Ovary (tissue), 9 donors: ENCODE measurements around the gene EPS8L1. TPM values are rescaled to one million over a fixed set of nuclear protein-coding genes. Genes with fewer than 3 reads are reported as not detected.

Experiments used
- DNase-seq, 5 donors: peaks; one replicate each; pipeline ENCODE4 v3.0.0-alpha.2; 2019 to 2020
- H3K27ac ChIP-seq, 2 donors: fragments of 200-600 bp; one replicate each; pipeline versions ENCODE4 v1.5.1 to v1.8.0; 2019 to 2022
- H3K27me3 ChIP-seq: fragments of 200-600 bp; one replicate; pipeline ENCODE4 v1.8.0; 2022
- H3K36me3 ChIP-seq: fragments of 200-600 bp; sonication (generic); one replicate; pipeline ENCODE4 v1.5.1; 2019
- H3K4me1 ChIP-seq: one replicate; pipeline ENCODE4 v1.8.1; 2013; ENCODE audit warnings: mild to moderate bottlenecking, moderate library complexity; ENCODE audit not compliant: insufficient read depth
- H3K4me3 ChIP-seq: fragments of 200-600 bp; sonication (generic); one replicate; pipeline ENCODE4 v1.5.1; 2017
- H3K9me3 ChIP-seq, 2 donors: fragments of 200-600 bp in 1 of 2; sonication (generic) in 1 of 2; one replicate each; pipeline versions ENCODE4 v1.5.1 to v1.8.1; 2013 to 2019; ENCODE audit warnings: mild to moderate bottlenecking in 1 of 2, moderate library complexity in 1 of 2
- EP300 ChIP-seq: sonication (generic); formaldehyde crosslinking; IDR thresholded peaks from one replicate; pipeline ENCODE4 v1.6.1; 2017; ENCODE audit warnings: antibody characterized with exemption
- POLR2A ChIP-seq: fragments of 450-650 bp; IDR thresholded peaks from one replicate; pipeline ENCODE4 v1.6.1; 2017; ENCODE audit warnings: antibody characterized with exemption, mild to moderate bottlenecking, moderate library complexity
- WGBS, 3 donors: extraction: QIAGEN DNeasy Blood & Tissue Kit in 1 of 3; methylation state at CpG; one replicate each; pipeline versions ENCODE4 v1.1.5 to v1.1.7; 2013 to 2017; 5-methylcytosine and 5-hydroxymethylcytosine counted together
- intact Hi-C, 4 donors: fragments of 100-400 bp; cut with DNase I; formaldehyde crosslinking; loops; one replicate each; pipeline versions ENCODE4 v1.11.0 to v1.15.1; 2022 to 2023
- polyA plus RNA-seq, 2 donors: library from polyadenylated mRNA; stranded (reverse); fragments of 200-250 nt in 1 of 2; fragments of 350-450 nt in 1 of 2; fragmentation: Illumina TruSeq in 1 of 2; extraction: RNeasy Lipid Tissue Mini Kit (QIAGEN cat#74804) in 1 of 2; gene quantifications; one replicate each; pipeline ENCODE4 v1.2.3, GENCODE V29; 2013 to 2014
- total RNA-seq, 7 donors: library from RNA; depleted of rRNA in 2 of 7; stranded (reverse); fragments of >200 nt in 2 of 7; fragmentation: NEBNext Ultra II Directional in 3 of 7; extraction: Animal tissue kit (Norgen Biotek cat#: 25700) in 3 of 7; gene quantifications; one replicate each; pipeline versions ENCODE4 v1.1.0 to v1.2.4, GENCODE V29; 2016 to 2023
- TF ChIP-seq, protein P1 (sequence below), 3 donors: fragments of 450-650 bp in 2 of 3; fragments of 200-600 bp in 1 of 3; IDR thresholded peaks; one replicate each; pipeline versions ENCODE4 v1.5.1 to v1.8.0; 2016 to 2022; ENCODE audit warnings: antibody characterized with exemption in 3 of 3, mild to moderate bottlenecking in 1 of 3
- donor health status: DM: no; HTN: no; CAD: no; lungs with moderate emphysema.
- donor health status: DM: no; HTN: no; CAD: no.
- donor health status: Bipolar disorder and iron deficiency.
- donor health status: DM: yes; HTN: yes; CAD: no.
- donor health status: DM: no; HTN: no; CAD: no.
- donor health status: DM: yes; HTN: yes; CAD: no.

Gene EPS8L1
- total and polyA plus RNA-seq, 9 donors, result 0.87 to 142 (median 5.1) TPM

DNA sequence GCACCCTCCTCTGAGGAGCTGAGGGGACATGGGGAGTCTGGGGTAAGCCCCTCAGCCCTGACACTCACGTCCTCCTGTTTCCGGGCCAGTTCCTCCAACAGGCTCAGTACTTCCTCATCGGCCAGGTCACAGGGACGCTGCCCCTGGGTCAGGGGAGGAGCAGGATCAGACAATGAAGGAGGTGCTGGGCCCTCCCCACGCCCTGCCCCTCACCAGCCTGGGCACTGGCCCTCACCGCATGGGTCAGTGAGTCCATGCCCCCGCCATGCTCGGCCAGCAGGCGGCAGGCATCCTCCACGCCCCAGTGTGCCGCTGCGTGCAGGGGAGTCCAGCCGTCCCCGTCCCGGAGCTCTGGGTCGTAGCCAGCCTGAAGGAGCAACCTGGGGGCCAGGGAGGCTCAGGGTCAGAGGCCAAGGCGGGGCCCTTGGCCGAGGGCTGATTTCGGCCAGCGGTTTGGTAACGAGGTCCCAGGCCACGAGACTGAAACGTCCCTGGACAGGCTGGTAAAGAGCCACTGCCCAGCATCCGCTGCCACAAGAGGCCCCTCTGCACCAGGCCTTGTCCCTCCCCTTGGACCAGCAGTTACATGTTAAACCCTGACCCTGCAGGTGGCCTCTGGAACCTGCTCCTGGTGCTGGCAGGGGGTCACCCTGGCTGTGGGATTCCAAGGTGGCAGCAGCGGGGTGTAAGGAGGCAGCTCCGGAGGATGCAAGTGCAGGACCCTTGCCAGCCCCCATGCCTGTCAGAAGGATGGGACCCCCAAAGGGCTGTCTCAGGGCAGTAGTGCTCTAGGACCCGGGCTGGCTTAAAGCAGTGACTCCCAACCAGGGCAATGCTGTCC is 23.3 kb downstream of the EPS8L1 start:
- Histone ChIP-seq H3K4me1 (no peaks in the 10 kb centered on the region), H3K9me3 (no peaks in the 10 kb centered on the region), H3K4me3 (no peak overlapping the region), H3K27me3 (no peaks in the 10 kb centered on the region), H3K27ac (no peak overlapping the region), H3K36me3 (no peaks in the 10 kb centered on the region)
- no peak for DNase-seq
- TF ChIP-seq POLR2A, result no peak
- TF ChIP-seq, protein P1, sequence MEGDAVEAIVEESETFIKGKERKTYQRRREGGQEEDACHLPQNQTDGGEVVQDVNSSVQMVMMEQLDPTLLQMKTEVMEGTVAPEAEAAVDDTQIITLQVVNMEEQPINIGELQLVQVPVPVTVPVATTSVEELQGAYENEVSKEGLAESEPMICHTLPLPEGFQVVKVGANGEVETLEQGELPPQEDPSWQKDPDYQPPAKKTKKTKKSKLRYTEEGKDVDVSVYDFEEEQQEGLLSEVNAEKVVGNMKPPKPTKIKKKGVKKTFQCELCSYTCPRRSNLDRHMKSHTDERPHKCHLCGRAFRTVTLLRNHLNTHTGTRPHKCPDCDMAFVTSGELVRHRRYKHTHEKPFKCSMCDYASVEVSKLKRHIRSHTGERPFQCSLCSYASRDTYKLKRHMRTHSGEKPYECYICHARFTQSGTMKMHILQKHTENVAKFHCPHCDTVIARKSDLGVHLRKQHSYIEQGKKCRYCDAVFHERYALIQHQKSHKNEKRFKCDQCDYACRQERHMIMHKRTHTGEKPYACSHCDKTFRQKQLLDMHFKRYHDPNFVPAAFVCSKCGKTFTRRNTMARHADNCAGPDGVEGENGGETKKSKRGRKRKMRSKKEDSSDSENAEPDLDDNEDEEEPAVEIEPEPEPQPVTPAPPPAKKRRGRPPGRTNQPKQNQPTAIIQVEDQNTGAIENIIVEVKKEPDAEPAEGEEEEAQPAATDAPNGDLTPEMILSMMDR (IDR thresholded peaks at IDR 0.05), result no peak
- TF ChIP-seq EP300, result no peak
- intact Hi-C loops, result no loop called here
- WGBS, 3 donors, result 78 to 86% (median 79%) methylated on average over 22 to 27 of the region's 27 CpGs

DNA sequence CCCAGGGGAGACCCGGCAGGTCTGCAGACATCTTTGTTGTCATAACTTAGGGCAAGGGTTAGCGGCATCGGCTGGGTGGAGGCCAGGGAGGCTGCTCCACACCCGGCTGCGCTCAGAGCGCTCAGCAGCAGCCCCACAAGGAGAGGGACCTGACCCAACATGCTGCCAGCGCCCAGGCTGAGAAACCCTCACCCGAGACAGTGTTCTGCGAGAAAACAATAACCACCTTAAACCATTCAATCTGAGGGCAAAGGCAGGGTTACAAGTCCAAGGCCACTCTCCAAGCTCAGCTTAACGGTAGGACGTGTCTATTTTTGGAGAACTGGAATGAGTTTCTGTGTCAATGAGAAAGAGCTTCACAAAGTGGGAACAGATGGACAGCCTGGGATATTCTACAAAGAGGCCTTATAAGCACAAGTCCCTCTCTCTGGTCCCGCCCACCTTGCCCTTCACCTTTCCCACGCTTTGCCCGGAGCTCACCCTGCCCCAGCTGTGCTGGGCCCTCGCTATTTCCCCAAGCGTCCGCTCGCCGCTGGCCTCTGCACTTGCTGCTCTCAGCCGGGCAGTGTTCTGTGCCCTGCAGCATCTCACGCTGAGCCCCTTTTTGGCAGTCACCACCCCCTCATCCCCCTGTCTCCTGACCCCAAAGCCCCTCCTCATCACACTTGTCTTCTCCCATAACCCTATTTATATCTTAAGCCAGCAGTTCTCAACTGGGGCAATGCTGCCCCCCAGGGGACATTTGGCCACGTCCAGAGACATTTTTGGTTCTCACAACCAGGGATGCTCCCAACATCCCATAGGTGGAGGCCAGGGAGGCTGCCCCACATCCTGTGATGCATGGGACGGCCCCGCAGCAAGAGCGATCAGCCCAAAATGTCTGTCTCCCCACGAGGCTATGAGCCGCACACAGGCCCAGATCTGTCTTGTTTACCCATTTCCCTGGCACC is 24.2 kb downstream of the EPS8L1 start:
- no peaks in the 10 kb centered on the region for H3K27me3 ChIP-seq
- H3K4me3 ChIP-seq, result no peak overlapping the region
- DNase-seq, result no peak
- H3K4me1 ChIP-seq, result no peaks in the 10 kb centered on the region
- H3K36me3 ChIP-seq, result no peaks in the 10 kb centered on the region
- WGBS, 3 donors, result 64 to 81% (median 65%) methylated on average over 27 of the region's 27 CpGs
- H3K27ac ChIP-seq, result no peak overlapping the region
- intact Hi-C loops, result no loop called here
- TF ChIP-seq POLR2A (no peak), EP300 (no peak)
- TF ChIP-seq, protein P1 (IDR thresholded peaks at IDR 0.05), result no peak
- no peaks in the 10 kb centered on the region for H3K9me3 ChIP-seq

DNA sequence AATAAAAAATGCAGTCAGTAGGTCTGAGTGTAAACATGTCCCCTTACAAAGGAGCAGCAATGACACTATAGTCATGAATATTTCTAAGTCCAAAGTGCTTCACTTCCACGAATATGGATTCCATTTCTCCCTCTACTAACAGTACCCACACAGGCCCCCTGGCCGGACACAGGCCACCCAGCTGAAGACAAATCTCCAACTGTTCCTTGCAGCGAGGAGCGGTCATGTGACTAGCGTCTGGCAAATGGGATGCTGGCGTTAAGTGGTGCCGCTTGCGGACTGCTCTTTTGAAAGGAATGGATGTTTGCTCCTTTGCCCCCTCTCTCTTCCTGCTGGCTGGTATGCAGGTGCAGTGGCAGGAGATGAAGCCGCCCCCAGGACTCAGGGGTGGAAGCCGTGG is 25.6 kb downstream of the EPS8L1 start:
- no peaks in the 10 kb centered on the region for H3K36me3 ChIP-seq
- intact Hi-C loops, result no loop called here

DNA sequence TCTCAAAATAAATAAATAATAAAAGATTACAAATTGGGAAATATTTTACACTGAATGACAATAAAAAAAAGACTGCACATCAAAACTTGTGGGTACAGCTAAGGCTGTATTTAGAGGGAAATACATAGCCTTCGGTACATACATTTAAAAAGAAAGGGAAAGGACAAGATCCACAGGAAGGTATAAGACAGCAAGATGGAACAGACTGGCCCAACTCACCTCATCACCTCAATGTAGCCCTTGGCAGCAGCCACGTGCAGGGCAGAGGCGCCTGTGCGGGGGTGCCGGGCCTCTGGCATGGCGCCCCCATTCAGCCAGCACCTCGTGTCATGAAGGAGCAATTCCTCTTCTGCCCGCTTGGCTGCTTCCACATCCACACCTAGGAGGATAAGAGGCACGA is 27.5 kb downstream of the EPS8L1 start:
- TF ChIP-seq POLR2A (no peak), EP300 (no peak)
- TF ChIP-seq, protein P1 (IDR thresholded peaks at IDR 0.05), result no peak
- no peaks in the 10 kb centered on the region for H3K9me3 ChIP-seq
- intact Hi-C loops, result no loop called here

More for the DNA sequence above, 25.6 kb downstream of the EPS8L1 start:
- Histone ChIP-seq H3K9me3 (no peaks in the 10 kb centered on the region), H3K4me1 (no peaks in the 10 kb centered on the region), H3K27me3 (no peaks in the 10 kb centered on the region), H3K4me3 (no peak overlapping the region), H3K27ac (no peak overlapping the region)
- no peak for DNase-seq
- TF ChIP-seq EP300, result no peak
- TF ChIP-seq POLR2A, result no peak
- 83 to 86% (median 85%) methylated on average over 10 of the region's 10 CpGs for WGBS, 3 donors

More for the DNA sequence above, 27.5 kb downstream of the EPS8L1 start:
- no peaks in the 10 kb centered on the region for H3K36me3 ChIP-seq
- WGBS, 3 donors, result 93 to 97% (median 97%) methylated on average over 9 of the region's 9 CpGs
- DNase-seq, result no peak
- no peak overlapping the region for H3K27ac ChIP-seq
- no peaks in the 10 kb centered on the region for H3K4me1 ChIP-seq
- no peak overlapping the region for H3K4me3 ChIP-seq
- H3K27me3 ChIP-seq, result no peaks in the 10 kb centered on the region
